ENCODE data around the gene NXF1.
A peak's percentile ranks its signal among the peaks of the same experiment; 100 is the strongest.
"Not testable (repeated sequence)": the region's sequence is repeated elsewhere in the genome, so short reads cannot be mapped to it uniquely, and the experiment has no call there.

NXF1 gene

DNA sequence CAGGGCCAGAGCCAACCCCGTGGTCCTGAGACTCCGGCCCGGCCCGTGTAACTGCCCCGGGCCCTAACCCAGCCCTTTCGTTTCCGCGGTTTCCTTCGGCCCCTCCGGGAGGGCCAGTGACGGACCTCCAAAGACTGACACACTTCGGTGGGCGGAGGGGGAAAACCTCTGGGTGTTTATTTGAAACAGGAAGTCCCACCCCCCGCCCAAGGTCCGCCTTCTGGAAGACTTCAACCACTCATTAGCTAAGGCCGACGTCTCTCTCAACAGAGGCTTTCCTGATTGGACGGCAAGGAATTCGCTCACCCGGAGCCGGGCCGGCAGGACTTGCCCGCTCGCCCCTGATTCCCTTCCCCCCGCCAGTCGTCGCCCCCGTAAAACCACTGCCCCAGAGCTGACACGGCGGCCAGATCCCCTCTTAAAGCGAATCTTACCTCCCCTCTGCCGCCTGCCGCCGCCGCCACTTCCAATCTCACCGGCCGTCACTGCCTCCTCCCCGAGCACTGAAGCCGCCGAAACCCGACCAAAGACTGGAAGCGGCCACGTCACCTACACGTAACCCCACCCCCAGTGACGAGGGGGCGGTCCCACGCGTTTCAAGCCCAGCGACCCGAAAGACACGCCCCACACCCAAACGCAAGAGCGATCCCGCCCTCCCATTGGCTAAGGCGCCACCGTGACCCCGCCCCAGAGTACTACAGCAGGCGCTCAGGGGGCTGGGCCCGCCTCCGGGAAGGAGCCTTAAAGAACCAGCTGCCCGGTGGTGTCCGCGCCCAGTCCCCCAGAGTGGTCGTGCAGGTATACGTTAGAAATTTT is 26.5 kb upstream of the NXF1 start, which contains the start of gene STX5:
Gene STX5, minus strand, starts transcription at position 532 of the 816 bp plus-strand sequence. CDS start 808 bp downstream, outside the sequence.
- DNase-seq, result peak; percentile 97

DNA sequence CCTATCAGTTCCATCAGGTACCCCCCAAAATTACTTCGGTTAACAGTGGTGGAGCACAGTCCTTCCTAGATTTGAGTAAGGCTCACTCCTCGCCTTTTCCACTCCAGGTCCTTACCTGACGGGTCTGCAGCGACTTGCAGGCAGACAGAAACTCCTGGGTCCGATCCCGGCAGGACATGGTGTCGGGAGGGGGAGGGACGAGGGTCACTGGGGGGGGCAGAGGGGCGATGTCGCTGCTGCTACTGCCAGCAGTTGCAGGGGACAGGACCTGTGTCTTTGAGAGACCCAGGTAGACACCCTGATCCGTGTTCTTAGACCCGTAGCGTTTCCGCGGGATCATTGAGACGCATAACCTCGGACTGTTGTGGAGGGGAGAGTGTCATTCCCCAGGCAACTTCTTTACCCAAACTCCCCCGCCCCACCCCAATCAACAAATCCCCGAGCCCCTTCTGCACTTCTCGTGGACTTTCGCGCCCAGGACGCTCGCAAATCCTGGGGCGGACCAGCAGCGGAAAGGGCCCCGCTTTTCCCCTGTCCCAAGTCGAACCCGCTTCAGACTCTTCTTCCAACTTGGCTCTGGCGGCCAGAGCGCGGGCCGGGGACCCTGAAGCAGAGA is 25.8 kb upstream of the NXF1 start:
- peak; percentile 40 for DNase-seq

DNA sequence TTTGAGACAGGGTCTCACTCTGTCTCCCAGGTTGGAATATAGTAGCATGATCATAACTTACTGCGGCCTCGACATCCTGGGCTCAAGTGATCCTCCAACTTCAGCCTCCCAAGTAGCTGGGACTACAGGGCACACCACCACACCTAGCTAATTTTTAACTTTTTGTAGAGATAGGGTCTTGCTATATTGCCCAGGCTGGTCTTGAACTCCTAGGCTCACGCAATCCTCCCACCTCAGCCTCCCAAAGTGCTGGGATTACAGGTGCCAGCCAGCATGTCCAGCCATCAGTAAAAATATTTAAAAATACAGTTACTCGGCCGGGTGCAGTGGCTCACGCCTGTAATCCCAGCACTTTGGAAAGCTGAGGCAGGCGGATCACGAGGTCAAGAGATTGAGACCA is 22.9 kb upstream of the NXF1 start:
- DNase-seq, result not testable (repeated sequence)

DNA sequence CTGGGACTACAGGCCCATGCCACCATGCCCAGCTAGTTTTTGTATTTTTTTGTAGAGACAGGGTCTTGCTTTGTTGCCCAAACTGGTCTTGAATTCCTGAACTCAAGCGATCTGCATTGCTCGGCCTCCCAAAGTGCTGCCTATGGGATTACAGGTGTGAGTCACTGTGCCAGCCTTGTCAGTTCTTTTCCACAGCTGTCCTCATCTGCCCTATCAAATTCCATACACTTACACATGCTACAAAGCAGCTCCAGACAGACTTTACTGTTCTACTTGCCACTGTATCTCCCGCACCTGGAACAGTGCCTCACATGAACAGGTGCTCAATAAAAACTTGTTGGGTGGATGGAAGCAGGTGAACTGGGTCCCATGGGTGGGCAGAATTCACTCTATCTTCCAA is 18.4 kb upstream of the NXF1 start:
- no peak for DNase-seq

DNA sequence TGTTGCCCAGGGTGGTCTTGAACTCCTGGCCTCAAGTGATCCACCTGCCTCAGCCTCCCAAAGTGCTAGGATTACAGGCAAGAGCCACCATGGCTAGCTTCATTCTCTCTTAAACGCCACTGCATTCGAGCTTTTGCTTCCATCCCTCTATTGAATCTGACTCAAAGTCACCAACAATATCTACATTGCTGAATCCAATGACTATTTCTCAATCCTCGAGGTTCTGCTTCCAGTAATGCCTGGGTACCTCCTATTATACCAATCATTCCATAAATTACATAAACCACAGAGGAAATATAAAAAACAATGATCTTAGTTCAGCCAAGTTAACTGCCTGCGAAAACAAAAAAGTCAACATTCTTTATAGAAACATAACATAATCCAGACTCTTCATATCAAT is 11.9 kb upstream of the NXF1 start:
- DNase-seq, result no peak

DNA sequence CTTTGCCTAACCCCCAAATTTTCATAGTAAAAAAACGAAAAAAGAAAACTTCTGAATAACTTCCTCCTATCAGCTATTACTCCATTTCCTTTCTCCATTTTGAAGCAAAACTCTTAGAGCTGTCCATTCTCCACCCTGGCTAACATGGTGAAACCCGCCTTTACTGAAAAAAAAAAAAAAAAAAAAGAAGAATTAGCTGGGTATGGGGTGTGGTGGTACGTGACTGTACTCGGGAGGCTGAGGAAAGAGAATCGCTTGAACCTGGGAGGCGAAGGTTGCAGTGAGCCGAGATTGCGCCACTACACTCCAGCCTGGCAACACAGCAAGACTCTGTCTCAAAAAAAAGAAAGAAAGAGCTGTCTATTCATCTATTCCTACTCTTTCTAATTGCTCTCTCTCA is 11.3 kb upstream of the NXF1 start:
- DNase-seq, result no peak

DNA sequence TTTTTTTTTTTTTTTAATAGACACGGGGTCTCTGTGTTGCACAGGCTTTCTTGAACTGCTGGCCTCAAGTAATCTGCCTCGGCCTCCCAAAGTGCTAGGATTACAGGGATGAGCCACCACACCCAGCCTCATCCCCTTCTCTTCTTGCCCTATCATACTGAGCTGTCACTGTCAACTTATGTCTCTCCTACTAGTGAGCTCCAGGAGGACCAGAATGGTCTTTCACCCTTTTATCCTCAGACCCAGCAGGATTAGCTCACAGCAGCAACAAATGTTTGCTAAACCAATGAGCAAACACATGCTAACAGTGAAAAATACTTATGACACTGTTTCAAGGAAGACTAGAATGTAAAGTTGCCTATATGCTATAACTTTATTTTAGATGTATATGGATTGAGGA is 6.4 kb upstream of the NXF1 start:
- no peak for DNase-seq

DNA sequence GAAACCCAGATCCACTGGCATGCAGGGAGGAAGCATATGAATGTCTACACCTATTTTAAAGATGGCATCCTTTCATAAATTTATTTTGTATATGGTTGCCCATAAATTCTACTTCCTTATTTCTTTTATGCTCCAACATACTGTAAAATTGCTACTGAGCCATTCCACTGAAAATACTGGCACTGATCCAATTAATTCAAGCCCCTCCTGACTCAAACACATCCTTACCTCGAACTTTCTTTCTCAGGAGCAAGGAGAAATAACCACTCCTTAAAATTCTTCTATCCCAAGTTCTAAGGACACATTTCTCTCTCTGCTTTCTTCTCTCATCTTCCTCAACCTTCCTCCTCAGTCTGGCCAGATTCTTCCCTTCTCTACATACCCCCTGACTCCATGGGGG is 5.5 kb upstream of the NXF1 start:
- DNase-seq, result no peak

DNA sequence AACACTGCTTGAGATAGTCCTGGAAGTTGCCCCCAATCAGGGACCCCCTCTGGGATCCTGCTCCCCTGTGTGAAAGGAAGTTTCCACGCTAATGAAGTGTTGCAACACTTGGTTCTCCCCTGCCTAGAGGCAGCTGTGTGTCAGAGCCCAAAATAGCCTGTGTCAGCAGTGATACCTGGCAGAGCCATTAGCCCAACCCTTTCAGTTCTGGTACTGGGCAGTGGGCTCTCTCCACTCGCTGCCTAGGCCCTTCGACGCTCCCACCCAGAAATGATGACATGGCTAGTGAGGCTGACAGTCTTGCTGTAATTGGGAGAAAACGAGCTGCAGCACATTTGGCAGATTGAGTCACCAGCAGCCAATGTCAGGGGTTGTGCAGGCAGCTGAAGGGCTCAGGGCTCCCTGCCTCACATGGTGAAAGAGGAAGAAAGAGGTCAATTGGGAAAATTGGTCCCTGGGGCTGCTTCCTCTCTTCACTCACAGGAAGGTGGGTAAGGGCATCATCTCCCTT is 1.4 kb upstream of the NXF1 start:
- DNase-seq, result no peak

DNA sequence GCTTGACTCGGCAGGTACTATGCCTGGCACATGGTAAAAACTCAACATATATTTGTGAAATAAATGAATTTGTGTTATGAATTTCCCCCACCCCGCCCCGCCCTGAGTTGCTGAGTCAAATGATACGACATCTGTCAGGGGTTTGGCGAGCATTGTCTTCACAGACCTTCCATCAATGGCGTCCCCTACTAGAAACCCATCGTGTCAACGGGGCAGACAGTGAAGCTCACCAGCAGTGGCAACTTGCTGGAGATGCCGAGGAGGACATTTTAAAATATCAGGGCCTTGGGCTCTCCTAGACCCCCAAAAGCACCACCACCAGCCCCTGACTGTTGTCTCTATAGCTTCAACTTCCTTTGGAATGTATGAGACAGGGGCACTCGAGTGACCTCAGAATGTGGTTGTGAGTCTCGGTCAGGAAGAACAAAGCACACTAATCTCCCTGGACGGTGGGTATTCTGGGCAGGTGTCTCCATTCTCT is 761 bp upstream of the NXF1 start:
- DNase-seq, result peak; percentile 49

DNA sequence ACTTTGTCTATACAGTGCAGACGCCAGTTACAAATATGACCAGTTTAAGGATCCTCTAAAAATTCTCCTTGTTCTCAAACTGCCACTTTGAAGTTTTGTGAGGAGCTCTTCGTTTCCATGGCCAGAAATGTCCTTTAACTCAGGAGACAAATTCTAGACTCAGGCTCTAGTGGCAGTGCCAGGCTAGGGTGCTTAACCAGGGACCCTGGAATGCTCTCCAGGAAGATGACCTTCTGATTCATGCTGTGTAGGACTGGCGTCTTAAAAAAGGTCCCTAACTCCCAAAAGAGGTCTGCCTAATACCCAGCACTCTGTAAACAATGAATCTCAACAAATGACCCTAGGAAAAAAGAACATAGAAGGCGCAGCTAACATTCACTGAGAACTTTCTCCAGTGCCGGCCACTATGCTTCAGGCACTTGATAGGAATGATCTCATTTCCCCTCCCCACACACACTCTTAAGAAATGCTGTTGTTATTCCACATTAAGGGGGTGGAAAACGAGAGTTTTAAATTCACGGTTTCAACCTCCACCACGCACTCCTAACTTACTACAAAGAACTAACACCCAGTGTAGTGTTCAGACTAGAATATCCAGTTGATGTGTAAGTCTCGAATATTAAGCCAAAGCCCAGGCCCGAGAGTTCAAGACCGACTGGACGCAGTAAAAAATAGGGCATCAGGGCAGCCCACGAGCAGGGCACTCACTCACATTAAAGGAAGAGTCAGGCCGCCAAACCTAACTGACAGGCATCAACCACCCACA is 747 bp downstream of the NXF1 start:
- peak; percentile 6 for DNase-seq

DNA sequence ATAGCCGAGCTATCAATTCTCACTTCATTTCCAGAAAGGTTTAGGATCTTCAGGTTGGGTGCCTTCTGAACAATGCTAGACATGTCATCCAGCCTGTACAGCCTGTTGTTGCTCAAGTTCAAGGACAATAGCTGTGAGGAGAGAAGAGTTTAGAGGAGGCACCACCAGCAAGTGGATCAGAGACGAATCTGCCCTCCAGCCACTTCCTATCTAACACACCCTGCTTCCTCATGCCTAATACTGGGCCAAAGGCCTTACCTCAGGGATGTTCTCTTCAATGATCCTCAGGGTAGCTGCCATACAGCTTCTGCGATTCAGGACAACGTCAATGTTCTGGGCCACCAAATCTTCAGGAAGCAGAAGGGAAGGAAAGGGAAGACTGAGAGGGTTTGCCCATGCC is 4.2 kb downstream of the NXF1 start:
- no peak for DNase-seq

DNA sequence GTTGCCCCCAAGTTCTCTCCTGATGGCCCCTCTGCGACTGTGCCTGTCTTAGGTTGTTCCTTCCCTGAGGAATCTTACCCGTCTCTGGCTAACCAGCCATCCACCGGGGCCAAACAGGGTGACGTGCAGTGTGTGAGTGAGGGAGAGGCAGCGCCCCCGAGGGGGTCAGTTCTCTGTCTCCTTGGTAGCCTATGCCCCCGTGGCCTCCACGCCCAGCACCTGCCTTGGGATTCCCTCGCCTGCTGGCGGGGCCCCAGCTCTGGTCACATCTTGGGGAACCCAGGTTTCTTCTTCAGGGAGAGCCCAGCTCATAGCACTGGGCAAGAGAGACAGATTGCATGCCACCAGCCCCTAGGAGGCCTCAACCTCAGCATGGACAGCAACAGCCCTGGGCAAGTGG is 5.8 kb downstream of the NXF1 start:
- DNase-seq, result no peak

DNA sequence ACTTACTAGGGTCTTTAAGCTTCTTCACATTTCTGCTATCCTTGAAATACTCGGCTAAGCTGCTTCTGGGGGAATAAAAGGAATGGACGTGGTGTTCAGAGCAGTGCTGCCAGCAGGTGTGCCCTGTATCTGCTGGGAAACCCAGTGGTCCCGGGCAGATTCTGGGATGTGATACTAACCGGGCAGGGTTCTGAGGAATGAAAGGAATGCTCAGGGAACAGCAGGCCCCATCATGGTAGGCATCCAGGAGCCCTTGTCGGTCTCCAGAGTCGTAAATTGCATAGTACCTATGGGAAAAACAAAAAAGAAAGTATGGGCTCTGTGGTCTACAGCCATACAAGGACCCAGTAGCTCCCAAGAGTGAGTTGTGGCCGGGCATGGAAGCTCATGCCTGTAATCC is 9.0 kb downstream of the NXF1 start:
- no peak for DNase-seq

DNA sequence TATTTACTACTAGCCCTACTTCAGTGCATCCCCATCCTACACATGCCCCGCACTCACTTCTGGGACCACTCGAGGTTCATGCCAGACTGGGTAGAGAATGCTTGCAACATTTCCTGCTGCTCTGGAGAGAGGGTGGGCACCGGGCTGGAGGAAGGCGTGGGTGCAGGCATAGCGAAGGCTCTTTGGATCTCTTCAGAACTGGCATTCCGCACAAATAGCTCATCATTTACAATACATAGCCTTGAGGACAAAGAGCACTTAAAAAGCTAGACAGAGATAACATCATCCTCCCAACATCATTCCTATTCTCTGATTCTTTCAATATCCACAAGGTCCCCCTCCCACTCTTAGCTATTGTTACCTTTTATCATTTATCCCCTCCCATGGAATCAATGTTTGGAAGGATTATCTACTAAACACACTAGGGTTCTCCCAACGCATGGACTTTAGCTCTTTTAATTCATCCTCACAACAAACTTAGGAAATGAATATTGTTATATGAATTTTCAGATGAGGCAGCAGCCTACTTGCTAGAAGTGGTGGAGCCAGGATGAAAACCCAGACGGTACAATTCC is 11.0 kb downstream of the NXF1 start:
- DNase-seq, result no peak

DNA sequence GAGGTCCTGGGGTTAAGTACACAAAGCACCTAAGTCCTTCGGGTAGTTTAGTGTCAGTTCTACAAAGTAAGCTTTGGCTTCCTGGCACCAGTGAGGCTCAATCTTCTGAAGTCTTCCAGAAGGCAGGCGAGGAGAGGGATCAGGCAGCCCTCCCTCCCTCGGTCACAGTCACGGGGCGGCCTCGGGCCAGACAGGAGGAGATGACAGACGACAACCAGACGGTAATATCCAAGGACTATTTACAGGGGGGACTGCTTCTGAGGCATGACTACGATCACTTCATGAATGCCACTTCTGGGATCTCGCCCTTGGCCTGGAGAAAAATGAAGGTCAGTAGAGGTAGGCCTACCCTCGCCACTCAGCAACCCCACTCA is 13.1 kb downstream of the NXF1 start:
- no peak for DNase-seq

DNA sequence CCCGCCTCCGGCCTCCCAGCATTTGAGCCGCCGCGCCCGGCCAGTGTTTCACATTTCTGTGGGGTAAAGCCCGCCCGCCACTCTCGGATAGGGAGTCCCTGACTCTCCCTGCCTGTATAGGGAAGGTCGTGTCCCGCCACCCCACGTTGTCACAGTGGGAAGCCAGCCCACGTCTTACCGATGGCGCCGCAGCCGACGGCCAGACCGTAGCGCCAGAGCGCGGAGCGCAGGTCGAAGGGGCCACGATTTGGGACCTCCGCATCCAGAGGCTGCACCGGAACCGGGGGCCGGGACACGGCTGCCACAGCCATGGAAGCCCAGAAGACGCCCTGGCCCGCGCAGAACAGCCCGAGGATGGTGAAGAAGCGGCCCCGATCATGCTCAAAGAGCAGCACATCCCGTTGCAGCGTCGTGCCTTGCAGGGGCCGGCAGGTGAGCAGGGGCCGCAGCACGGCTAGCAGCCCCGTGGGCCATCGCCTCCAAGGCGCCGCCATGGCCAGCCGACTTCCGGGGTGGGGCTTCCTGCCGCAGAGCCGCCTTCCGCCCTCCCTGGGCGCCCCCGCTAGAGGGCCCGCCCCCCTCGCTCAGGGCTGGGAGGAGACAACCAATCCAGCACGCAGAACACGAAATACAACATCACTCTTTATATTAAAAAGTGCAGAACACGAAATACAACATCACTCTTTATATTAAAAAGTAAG is 13.6 kb downstream of the NXF1 start, which contains the start of gene TMEM223:
Gene TMEM223, minus strand, starts transcription at position 506 of the 701 bp plus-strand sequence. Its CDS starts 12 bp downstream, at position 494.
- peak; percentile 73 for DNase-seq

DNA sequence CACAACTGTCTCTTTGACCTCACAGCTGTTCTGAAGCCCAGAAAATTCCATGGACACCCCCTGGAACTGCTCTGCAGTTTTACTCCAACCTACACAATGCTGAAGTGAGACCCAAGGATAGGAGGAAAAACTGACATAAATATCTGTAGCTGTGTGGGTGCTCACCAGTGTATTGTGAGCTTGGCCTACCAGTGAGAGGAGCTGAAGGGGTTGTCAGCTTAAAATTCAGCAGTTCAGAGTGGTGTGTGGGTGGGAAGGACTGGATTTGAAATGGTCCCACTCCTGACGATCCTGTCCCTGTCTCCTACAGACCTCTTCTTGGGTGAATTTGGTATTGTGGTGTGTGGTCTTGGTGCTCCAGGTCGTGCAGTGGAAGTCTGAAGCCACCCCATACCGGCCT is 15.7 kb downstream of the NXF1 start:
- no peak for DNase-seq

DNA sequence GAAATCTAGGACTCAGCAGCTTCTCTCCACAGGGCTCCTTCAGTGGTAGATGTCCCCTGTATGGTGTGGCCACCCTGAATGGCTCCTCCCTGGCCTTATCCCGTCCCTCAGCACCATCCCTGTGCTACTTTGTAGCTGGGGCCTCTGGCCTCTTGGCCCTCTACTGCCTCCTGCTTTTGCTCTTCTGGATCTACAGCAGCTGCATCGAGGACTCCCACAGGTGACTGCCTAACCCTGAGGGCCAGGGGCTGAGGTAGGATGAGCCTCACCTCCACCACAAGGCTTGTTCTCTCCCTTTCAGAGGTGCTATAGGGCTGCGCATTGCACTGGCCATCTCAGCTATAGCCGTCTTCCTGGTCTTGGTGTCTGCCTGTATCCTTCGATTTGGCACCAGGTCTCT is 16.2 kb downstream of the NXF1 start:
- DNase-seq, result no peak

DNA sequence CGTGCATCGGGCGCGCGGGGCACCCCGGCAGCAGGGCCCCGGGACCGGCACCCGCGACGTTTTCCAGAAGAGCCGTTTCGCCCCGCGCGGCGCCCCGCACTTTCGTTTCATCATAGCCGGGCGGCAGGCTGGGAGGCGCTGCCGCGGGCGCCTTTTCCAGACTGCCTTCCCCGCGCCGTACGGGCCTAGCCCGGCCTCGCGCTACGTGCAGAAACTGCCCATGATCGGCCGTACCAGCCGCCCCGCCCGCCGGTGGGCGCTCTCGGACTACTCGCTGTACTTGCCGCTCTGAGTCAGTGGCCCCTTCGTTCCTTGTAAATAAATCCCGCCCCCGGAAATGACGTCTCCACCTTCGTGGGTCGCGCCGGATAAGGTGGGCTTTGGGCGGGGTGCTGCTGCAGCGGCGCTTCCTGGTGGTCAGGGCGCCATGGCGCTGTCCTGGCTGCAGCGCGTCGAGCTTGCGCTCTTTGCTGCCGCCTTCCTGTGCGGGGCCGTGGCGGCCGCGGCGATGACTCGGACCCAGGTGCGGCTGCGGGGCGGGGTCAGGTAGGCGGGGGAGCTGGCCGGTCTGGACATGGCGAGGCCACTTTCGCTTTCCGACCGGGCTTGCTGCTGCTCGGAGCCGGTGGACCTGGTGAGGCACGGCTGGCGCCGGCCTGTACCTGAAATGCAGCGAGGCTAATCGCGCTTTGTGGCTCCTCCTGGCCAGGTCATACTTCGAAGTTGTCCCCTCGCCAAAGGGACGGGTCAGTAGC is 18.1 kb downstream of the NXF1 start, which contains the start of gene TMEM179B:
Gene TMEM179B, plus strand, starts transcription at position 398 of the 755 bp plus-strand sequence. Its CDS starts 30 bp downstream, at position 428.
- peak; percentile 99 for DNase-seq

DNA sequence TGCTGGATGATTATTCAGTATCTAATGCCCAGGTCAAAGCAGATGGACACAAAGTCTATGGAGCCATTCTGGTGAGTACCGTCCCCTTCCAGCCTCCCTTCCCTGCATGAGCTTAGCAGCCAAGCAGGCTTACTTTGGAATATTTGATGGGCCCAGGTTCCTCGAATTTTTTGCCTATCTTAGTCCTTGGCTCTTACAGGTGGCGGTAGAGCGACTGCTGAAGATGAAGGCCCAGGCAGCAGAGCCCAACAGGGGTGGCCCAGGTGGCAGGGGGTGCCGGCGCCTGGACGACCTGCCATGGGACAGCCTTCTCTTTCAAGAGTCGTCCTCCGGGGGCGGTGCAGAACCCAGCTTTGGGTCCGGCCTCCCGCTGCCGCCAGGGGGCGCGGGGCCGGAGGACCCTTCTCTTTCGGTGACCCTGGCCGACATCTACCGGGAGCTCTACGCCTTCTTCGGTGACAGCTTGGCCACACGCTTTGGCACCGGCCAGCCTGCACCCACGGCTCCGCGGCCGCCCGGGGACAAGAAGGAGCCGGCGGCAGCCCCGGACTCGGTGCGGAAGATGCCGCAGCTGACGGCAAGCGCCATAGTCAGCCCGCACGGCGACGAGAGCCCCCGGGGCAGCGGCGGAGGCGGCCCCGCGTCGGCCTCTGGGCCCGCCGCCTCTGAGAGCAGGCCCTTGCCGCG is 18.8 kb downstream of the NXF1 start:
- peak; percentile 82 for DNase-seq
